ENCODE results near the gene ANO2. TPM values are rescaled to one million over a fixed set of nuclear protein-coding genes. Genes with fewer than 3 reads are reported as not detected.

Gene ANO2
- total RNA-seq, 1 donor from 2014 or later, result not detected

GRCh38 chr12:5947006-5947405 is 1.9 kb upstream of the ANO2 start:
- TF ChIP-seq CTCF (IDR thresholded peaks at IDR 0.05; ENCODE audit: insufficient read depth, low read length, severe bottlenecking), result no peak
- DNase-seq (ENCODE audit: low read depth) (no peak), FAIRE-seq (no peak)
- Histone ChIP-seq H3K4me3 (ENCODE audit: low read depth, low read length) (no peak overlapping the region), H3K36me3 (ENCODE audit: control insufficient read depth, insufficient read depth, low read length) (no peaks in the 10 kb centered on the region), H3K27me3 (ENCODE audit: control insufficient read depth, insufficient read depth, low read length) (peaks cover 19% of the 10 kb centered on the region)

GRCh38 chr12:5946388-5946787 is 1.3 kb upstream of the ANO2 start:
- H3K4me3 ChIP-seq (ENCODE audit: low read depth, low read length), result no peak overlapping the region
- no peak for DNase-seq (ENCODE audit: low read depth)
- no peaks in the 10 kb centered on the region for H3K36me3 ChIP-seq (ENCODE audit: control insufficient read depth, insufficient read depth, low read length)
- no peak for FAIRE-seq
- H3K27me3 ChIP-seq (ENCODE audit: control insufficient read depth, insufficient read depth, low read length), result peaks cover 17% of the 10 kb centered on the region
- no peak for TF ChIP-seq CTCF (IDR thresholded peaks at IDR 0.05; ENCODE audit: insufficient read depth, low read length, severe bottlenecking)

- no peak for DNase-seq (ENCODE audit: low read depth)
- H3K36me3 ChIP-seq (ENCODE audit: control insufficient read depth, insufficient read depth, low read length), result no peaks in the 10 kb centered on the region
- TF ChIP-seq CTCF (IDR thresholded peaks at IDR 0.05; ENCODE audit: insufficient read depth, low read length, severe bottlenecking), result no peak
- H3K4me3 ChIP-seq (ENCODE audit: low read depth, low read length), result peak overlapping the region; percentile 17
- FAIRE-seq, result no peak
- peaks cover 15% of the 10 kb centered on the region for H3K27me3 ChIP-seq (ENCODE audit: control insufficient read depth, insufficient read depth, low read length)
These were observed 380 bp downstream of the ANO2 start for GRCh38 chr12:5944688-5945070.

- DNase-seq (ENCODE audit: low read depth) (no peak), FAIRE-seq (no peak)
- no peak for TF ChIP-seq CTCF (IDR thresholded peaks at IDR 0.05; ENCODE audit: insufficient read depth, low read length, severe bottlenecking)
- no peaks in the 10 kb centered on the region for H3K36me3 ChIP-seq (ENCODE audit: control insufficient read depth, insufficient read depth, low read length)
- H3K4me3 ChIP-seq (ENCODE audit: low read depth, low read length), result no peak overlapping the region
- peaks cover 15% of the 10 kb centered on the region for H3K27me3 ChIP-seq (ENCODE audit: control insufficient read depth, insufficient read depth, low read length)
These were observed 1.0 kb downstream of the ANO2 start for GRCh38 chr12:5944053-5944452.

GRCh38 chr12:5941907-5942306 is 3.2 kb downstream of the ANO2 start:
- FAIRE-seq (no peak), DNase-seq (ENCODE audit: low read depth) (no peak)
- TF ChIP-seq CTCF (IDR thresholded peaks at IDR 0.05; ENCODE audit: insufficient read depth, low read length, severe bottlenecking), result no peak
- peaks cover 13% of the 10 kb centered on the region for H3K27me3 ChIP-seq (ENCODE audit: control insufficient read depth, insufficient read depth, low read length)
- H3K4me3 ChIP-seq (ENCODE audit: low read depth, low read length), result no peak overlapping the region
- H3K36me3 ChIP-seq (ENCODE audit: control insufficient read depth, insufficient read depth, low read length), result no peaks in the 10 kb centered on the region

GRCh38 chr12:5927732-5928516 is 17.1 kb downstream of the ANO2 start:
- H3K36me3 ChIP-seq (ENCODE audit: control insufficient read depth, insufficient read depth, low read length), result no peaks in the 10 kb centered on the region
- TF ChIP-seq CTCF (IDR thresholded peaks at IDR 0.05; ENCODE audit: insufficient read depth, low read length, severe bottlenecking), result no peak
- no peaks in the 10 kb centered on the region for H3K27me3 ChIP-seq (ENCODE audit: control insufficient read depth, insufficient read depth, low read length)
- FAIRE-seq (no peak), DNase-seq (ENCODE audit: low read depth) (no peak)
- H3K4me3 ChIP-seq (ENCODE audit: low read depth, low read length), result no peak overlapping the region

All from bronchial epithelial cell (primary cell).